GM18868 (cell line): ENCODE measurements around the gene MSX1.

Experiments
- ATAC-seq: cut with Tn5 transposase; IDR thresholded peaks from one replicate; pipeline ENCODE4 v1.9.1; 2021; ENCODE audit warnings: mild to moderate bottlenecking, moderate library complexity; ENCODE audit not compliant: unreplicated experiment

MSX1 gene

GRCh38 chr4:4838936-4839810, 20.3 kb upstream of the MSX1 start:
- no peak for ATAC-seq

- no peak for ATAC-seq
Measured at GRCh38 chr4:4840351-4840750, 19.1 kb upstream of the MSX1 start.

DNA sequence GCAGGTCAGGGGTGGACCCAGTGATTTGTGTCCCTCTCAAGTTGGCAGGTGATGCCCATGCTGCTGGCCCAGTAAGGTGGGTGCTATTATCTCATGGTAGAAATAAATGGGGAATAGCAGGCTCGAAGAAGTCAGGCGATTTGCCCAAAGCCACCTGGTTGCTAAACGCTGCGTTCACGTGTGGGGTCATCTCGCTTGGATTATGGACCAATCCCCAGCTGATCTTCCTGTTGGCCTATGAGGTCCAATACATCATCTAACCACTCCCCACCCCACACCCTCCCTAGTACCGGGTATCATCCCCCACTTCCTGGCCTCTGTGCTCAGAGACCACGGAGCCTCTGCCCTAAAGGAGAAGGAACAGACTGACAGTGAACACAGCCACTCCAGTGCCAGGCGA, 18.3 kb upstream of the MSX1 start:
- no peak for ATAC-seq

DNA sequence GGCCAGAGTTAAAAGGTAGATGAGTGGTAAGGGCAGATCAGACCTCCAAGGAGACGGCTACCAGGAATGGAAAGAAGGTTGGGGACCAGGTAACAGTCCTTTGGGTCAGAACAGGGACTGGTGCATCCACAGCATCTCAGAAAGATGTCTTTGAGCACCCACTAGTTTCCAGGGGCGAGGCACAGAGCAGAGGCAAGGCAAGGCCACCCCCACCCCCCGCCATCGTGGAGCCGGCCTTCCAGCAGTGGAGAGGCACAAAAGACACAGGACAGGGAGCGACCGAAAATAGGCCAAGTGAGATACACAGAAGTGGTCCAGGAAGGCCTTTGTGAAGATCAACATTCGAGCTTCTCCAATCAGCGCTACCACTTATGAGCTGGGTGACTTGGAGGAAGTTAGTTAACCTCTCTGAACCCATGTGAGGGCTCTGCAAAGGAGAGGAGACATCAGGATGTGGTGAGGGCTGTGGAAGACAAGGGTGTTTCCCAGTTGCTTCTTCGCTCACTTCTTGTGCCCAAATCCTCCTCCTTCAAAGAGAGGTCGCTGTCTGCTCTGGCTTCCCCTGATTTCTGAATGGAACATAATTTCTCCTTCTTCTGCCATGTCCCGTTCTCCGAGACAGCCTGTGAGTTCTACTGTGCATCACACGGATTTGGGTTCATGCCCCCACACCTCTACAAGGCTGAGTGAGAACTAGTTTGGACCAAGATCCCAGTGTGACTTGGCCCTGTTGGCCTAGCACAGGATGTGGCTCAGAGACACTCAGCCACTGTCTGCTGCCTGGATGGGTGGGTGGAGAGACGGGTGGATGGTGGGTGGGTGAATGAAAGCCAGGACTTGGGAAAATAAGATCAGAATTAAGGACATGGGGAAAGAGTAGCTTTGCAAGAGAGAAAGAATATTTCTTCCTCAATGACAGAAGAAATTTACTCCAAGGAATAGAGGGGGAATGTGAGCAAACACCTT, 16.7 kb upstream of the MSX1 start:
- no peak for ATAC-seq

- ATAC-seq = no peak
Measured at GRCh38 chr4:4843635-4844291, 15.7 kb upstream of the MSX1 start.

GRCh38 chr4:4845027-4845426, 14.4 kb upstream of the MSX1 start:
- no peak for ATAC-seq

DNA sequence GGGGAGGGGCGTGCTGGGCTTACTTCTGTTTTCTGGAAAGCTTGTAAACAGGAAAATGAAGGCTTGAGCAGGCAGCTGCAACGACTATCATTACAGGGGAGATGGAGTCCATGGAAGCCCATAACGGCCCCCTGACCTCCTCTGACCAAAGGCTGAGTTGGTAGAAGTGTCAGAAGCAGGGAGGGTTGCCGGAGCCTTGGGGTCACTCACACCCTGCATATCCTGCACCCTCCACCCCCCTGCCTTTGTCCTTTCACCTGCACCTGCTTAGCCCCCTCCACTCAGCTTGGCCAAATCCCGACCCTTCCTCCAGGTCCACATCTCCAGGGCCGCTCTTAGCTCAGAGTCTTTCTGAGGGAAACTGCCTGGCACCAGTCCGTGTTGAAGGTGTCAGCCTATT, 12.5 kb upstream of the MSX1 start:
- no peak for ATAC-seq

DNA sequence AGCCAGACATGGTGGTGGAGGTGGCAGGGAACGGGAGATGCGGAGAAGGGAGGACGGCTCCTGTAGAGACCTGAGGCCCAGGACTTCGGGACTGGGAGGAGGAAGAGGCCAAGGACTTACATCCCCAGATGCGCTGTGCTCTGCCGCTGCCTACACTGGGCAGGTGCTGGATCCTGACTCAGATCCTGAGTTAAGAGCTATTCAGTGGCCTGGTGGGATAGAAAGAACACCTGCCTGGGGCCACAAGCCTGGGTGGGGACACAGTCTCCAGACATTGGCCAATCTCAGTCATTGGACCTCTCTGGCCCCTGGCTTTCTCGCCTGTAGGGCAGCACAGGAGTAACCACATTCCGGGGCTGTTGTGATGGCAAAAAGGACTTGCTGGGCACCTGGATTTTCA, 10.9 kb upstream of the MSX1 start:
- ATAC-seq = no peak

DNA sequence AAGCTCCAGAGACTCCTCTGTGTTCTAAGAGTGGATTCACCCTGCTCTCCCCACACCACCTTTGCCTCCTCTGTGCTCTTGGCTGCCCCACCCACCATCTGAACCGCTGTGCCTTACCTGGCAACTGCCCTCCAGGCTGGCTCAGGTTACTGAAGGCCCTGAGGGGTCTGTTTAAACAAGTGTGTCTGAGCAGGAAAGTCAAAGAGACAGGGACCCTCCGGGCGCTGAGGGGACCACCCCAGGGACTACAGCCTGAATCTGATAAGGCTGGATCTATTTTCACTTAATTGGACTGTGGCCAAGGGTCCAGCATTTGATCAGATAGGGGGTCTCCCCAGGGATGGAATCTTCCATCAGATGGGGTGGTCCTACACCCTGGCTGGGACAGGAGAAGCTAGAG, 10.4 kb upstream of the MSX1 start:
- ATAC-seq = no peak

- no peak for ATAC-seq
Measured at GRCh38 chr4:4849524-4850193, 9.8 kb upstream of the MSX1 start.

GRCh38 chr4:4851081-4851480, 8.4 kb upstream of the MSX1 start:
- ATAC-seq = no peak

- no peak for ATAC-seq
Measured at GRCh38 chr4:4851906-4852305, 7.6 kb upstream of the MSX1 start.

GRCh38 chr4:4852591-4853362, 6.7 kb upstream of the MSX1 start:
- peak; percentile 58 for ATAC-seq

DNA sequence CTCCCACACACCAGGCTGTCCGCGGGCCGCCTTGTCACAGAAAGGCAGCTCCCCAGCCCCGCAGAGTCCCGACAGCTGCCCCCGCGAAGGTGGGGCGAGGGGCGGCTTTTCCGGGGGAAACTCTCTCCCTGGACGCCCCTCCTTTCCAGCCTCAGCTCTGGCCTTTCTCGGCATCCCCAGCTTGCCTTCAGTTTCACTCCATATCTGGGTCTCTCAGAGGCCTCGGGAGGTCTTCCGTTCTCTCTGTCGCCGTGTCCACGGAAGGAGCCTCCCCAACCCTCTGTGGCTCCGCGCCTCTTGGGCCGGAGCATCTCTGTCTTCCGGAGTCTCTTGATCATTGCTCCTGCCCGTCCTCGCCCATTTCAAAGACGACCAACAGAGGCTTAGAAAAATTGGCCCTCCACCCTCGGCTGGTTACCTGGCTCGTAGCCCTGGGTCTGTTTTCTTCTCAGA, 6.1 kb upstream of the MSX1 start:
- ATAC-seq = peak; percentile 12

DNA sequence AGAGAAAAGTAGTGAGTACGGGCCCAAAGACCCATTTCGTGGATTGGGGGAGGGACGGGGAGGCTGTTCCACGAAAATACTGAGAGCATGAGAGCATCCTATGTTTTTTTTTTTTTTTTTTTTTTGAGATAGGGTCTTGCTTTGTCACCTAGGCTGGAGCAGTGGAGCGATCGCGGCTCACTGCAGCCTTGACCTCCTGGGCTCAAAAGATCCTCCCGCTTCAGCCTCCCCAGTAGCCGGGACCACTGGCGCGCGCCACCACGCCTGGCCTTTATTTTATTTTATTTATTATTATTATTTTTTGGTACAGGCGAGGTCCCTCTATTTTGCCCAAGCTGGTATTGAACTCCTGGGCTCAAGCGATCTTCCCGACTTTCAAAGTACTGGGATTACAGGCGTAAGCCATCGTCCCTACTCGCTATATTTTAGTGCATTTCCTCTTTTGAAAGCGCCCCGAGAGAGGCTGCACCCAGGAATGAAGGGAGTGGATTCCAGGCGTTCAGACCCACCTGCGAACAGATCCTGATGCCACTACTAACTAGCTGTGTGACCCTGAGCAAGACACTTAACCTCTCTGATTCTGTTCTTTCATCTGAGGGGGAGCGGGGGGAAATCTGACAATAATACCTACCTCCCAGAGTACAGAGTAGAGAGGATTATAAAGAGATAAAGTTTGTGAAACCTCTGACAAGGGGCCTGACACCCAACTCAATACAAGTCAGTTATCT, 5.4 kb upstream of the MSX1 start:
- ATAC-seq = no peak

- no peak for ATAC-seq
Measured at GRCh38 chr4:4854649-4855295, 4.7 kb upstream of the MSX1 start.

- ATAC-seq = no peak
Measured at GRCh38 chr4:4855301-4856070, 4.0 kb upstream of the MSX1 start.
